Osteocyte (in vitro differentiated cells): Measurements from ENCODE around the gene CCDC175. TPM values are rescaled to one million over a fixed set of nuclear protein-coding genes. Genes with fewer than 3 reads are reported as not detected.

Experiments
- DNase-seq: peaks from one replicate; pipeline ENCODE4 v3.0.0; 2021; ENCODE audit warnings: mixed read lengths; ENCODE audit not compliant: unreplicated experiment; ENCODE audit errors: extremely low spot score
- H3K27ac Mint-ChIP-seq: one replicate; pipeline ENCODE4 v1.8.0; 2021; ENCODE audit warnings: mild to moderate bottlenecking, mixed read lengths; ENCODE audit not compliant: unreplicated experiment
- H3K27me3 Mint-ChIP-seq: one replicate; pipeline ENCODE4 v1.8.0; 2021; ENCODE audit warnings: mixed read lengths; ENCODE audit not compliant: unreplicated experiment
- H3K36me3 Mint-ChIP-seq: one replicate; pipeline ENCODE4 v1.8.0; 2021; ENCODE audit warnings: mixed read lengths; ENCODE audit not compliant: unreplicated experiment
- H3K4me1 Mint-ChIP-seq: one replicate; pipeline ENCODE4 v1.8.0; 2021; ENCODE audit warnings: mixed read lengths; ENCODE audit not compliant: unreplicated experiment
- H3K4me3 Mint-ChIP-seq: one replicate; pipeline ENCODE4 v1.8.0; 2021; ENCODE audit warnings: mild to moderate bottlenecking, moderate library complexity, mixed read lengths; ENCODE audit not compliant: unreplicated experiment
- H3K9me3 Mint-ChIP-seq: one replicate; pipeline ENCODE4 v1.8.0; 2021; ENCODE audit warnings: mixed read lengths; ENCODE audit not compliant: unreplicated experiment
- CTCF ChIP-seq: fragments of 200-600 bp; sonication (generic); IDR thresholded peaks from 2 replicates; pipeline ENCODE4 v1.5.0; 2021; ENCODE audit warnings: antibody characterized with exemption, mild to moderate bottlenecking, moderate library complexity
- total RNA-seq: library from RNA; stranded (reverse); gene quantifications from 2 replicates; pipeline ENCODE4 v1.2.1, GENCODE V29; 2021

CCDC175 gene
- total RNA-seq, 1 donor from 2014 or later, result not detected

- H3K27ac Mint-ChIP-seq, result no peak overlapping the region
- H3K4me3 Mint-ChIP-seq, result no peak overlapping the region
- TF ChIP-seq CTCF, result no peak
- no peaks in the 10 kb centered on the region for H3K27me3 Mint-ChIP-seq
- DNase-seq, result no peak
- peaks cover 10% of the 10 kb centered on the region for H3K9me3 Mint-ChIP-seq
- peaks cover 38% of the 10 kb centered on the region for H3K36me3 Mint-ChIP-seq
- peaks cover 7% of the 10 kb centered on the region for H3K4me1 Mint-ChIP-seq
Measured at GRCh38 chr14:59461891-59462290, 114.7 kb downstream of the CCDC175 start.

GRCh38 chr14:59460378-59460777, 116.2 kb downstream of the CCDC175 start:
- Mint-ChIP-seq H3K27ac (no peak overlapping the region), H3K36me3 (peaks cover 48% of the 10 kb centered on the region), H3K27me3 (no peaks in the 10 kb centered on the region), H3K4me3 (no peak overlapping the region), H3K4me1 (peaks cover 5% of the 10 kb centered on the region), H3K9me3 (peaks cover 10% of the 10 kb centered on the region)
- no peak for DNase-seq
- TF ChIP-seq CTCF, result no peak

- no peak overlapping the region for H3K4me3 Mint-ChIP-seq
- no peak overlapping the region for H3K27ac Mint-ChIP-seq
Measured at GRCh38 chr14:59458486-59458885, 118.1 kb downstream of the CCDC175 start.

GRCh38 chr14:59455411-59455810, 121.2 kb downstream of the CCDC175 start:
- H3K36me3 Mint-ChIP-seq, result peaks cover 44% of the 10 kb centered on the region
- no peaks in the 10 kb centered on the region for H3K27me3 Mint-ChIP-seq
- no peak for DNase-seq
- no peak overlapping the region for H3K27ac Mint-ChIP-seq
- peaks cover 11% of the 10 kb centered on the region for H3K4me1 Mint-ChIP-seq
- TF ChIP-seq CTCF, result no peak
- H3K4me3 Mint-ChIP-seq, result no peak overlapping the region
- H3K9me3 Mint-ChIP-seq, result peaks cover 10% of the 10 kb centered on the region

More at GRCh38 chr14:59458486-59458885, 118.1 kb downstream of the CCDC175 start:
- Mint-ChIP-seq H3K36me3 (peaks cover 51% of the 10 kb centered on the region), H3K27me3 (no peaks in the 10 kb centered on the region), H3K4me1 (peaks cover 14% of the 10 kb centered on the region), H3K9me3 (peaks cover 10% of the 10 kb centered on the region)
- no peak for DNase-seq
- no peak for TF ChIP-seq CTCF

Other genes starting within 250 kb of the CCDC175 start
- 3.5 and 3.6 TPM in 2 replicates for gene GPR135, start 111.4 kb downstream of the CCDC175 start, total RNA-seq
- gene L3HYPDH, start 92.4 kb downstream of the CCDC175 start, total RNA-seq, result 31.9 and 32.2 TPM in 2 replicates
- gene JKAMP, start 92.3 kb downstream of the CCDC175 start, total RNA-seq, result 47.6 and 53.4 TPM in 2 replicates